A549 (cell line): Measurements from ENCODE around the gene ZNF700.

ENCODE experiments used
- BHLHE40 ChIP-seq: IDR thresholded peaks from 2 replicates; pipeline ENCODE4 v1.6.1; 2012; ENCODE audit warnings: low read depth, low read length, inconsistent platforms
- MAZ ChIP-seq: fragments of 150-350 bp; IDR thresholded peaks from 2 replicates; pipeline ENCODE4 v1.6.1; 2014; ENCODE audit warnings: antibody characterized with exemption, low read depth, low read length, borderline replicate concordance
- NFE2L2 ChIP-seq: fragments of 150-350 bp; conservative IDR thresholded peaks from 2 replicates; pipeline ENCODE4 v1.6.1; 2014; ENCODE audit warnings: low read length
- POLR2A ChIP-seq: IDR thresholded peaks from 2 replicates; pipeline ENCODE4 v1.6.1; 2012; ENCODE audit warnings: mild to moderate bottlenecking, low read length
- TF ChIP-seq, protein P1 (sequence below): fragments of >200 bp; sonication (Bioruptor Twin); formaldehyde crosslinking; IDR thresholded peaks from 3 replicates; pipeline ENCODE4 v1.5.1; 2016
- TF ChIP-seq, protein P2 (sequence below): IDR thresholded peaks from 2 replicates; pipeline ENCODE4 v1.6.1; 2012
- TF ChIP-seq, protein P3 (sequence below): fragments of 450-650 bp; IDR thresholded peaks from 2 replicates; pipeline ENCODE4 v1.6.1; 2014; ENCODE audit warnings: antibody characterized with exemption

DNA sequence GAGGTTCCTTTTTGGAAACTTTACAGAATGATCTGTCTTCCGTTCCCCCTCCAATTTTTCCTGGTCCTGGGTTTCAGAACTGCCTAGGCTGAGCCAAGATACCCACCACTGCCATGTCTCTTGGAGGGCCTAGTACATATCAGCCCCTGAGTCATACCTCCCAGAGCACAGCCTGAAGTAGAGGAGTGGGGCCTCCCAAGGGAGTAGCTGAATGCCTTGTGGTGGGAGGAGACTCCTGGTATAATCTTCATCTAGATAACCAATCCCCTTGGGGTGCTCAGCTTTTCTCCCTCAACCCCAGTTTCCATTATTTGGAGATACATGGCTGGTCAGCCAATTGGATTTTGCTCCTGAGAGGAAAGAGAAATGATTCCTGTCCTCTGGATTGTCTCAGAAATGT, 70.3 kb downstream of the ZNF700 start:
- TF ChIP-seq BHLHE40 (no peak), NFE2L2 (no peak), MAZ (no peak), POLR2A (no peak)
- TF ChIP-seq, protein P1, sequence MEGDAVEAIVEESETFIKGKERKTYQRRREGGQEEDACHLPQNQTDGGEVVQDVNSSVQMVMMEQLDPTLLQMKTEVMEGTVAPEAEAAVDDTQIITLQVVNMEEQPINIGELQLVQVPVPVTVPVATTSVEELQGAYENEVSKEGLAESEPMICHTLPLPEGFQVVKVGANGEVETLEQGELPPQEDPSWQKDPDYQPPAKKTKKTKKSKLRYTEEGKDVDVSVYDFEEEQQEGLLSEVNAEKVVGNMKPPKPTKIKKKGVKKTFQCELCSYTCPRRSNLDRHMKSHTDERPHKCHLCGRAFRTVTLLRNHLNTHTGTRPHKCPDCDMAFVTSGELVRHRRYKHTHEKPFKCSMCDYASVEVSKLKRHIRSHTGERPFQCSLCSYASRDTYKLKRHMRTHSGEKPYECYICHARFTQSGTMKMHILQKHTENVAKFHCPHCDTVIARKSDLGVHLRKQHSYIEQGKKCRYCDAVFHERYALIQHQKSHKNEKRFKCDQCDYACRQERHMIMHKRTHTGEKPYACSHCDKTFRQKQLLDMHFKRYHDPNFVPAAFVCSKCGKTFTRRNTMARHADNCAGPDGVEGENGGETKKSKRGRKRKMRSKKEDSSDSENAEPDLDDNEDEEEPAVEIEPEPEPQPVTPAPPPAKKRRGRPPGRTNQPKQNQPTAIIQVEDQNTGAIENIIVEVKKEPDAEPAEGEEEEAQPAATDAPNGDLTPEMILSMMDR: no peak
- TF ChIP-seq, protein P2, sequence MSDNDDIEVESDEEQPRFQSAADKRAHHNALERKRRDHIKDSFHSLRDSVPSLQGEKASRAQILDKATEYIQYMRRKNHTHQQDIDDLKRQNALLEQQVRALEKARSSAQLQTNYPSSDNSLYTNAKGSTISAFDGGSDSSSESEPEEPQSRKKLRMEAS: no peak
- TF ChIP-seq, protein P3, sequence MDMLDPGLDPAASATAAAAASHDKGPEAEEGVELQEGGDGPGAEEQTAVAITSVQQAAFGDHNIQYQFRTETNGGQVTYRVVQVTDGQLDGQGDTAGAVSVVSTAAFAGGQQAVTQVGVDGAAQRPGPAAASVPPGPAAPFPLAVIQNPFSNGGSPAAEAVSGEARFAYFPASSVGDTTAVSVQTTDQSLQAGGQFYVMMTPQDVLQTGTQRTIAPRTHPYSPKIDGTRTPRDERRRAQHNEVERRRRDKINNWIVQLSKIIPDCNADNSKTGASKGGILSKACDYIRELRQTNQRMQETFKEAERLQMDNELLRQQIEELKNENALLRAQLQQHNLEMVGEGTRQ: no peak
